GM21786 (cell line): ENCODE results near the gene MKX.

Experiments used
- ATAC-seq: cut with Tn5 transposase; IDR thresholded peaks from one replicate; pipeline ENCODE4 v1.9.1; 2021; ENCODE audit not compliant: unreplicated experiment

Gene MKX

GRCh38 chr10:27742195-27743011 lies 3.2 kb downstream of the MKX start:
- ATAC-seq, result peak; percentile 95

GRCh38 chr10:27741173-27742091 lies 4.2 kb downstream of the MKX start:
- ATAC-seq, result no peak

GRCh38 chr10:27736396-27736795 lies 9.2 kb downstream of the MKX start:
- no peak for ATAC-seq

GRCh38 chr10:27730041-27730440 lies 15.6 kb downstream of the MKX start:
- ATAC-seq, result no peak

- no peak for ATAC-seq
These were observed 17.3 kb downstream of the MKX start for GRCh38 chr10:27728338-27728737.

- ATAC-seq, result no peak
These were observed 21.3 kb downstream of the MKX start for GRCh38 chr10:27724287-27724686.

GRCh38 chr10:27723436-27723835 lies 22.2 kb downstream of the MKX start:
- no peak for ATAC-seq

GRCh38 chr10:27720529-27720928 lies 25.1 kb downstream of the MKX start:
- ATAC-seq, result no peak

GRCh38 chr10:27719052-27719451 lies 26.6 kb downstream of the MKX start:
- ATAC-seq, result no peak

GRCh38 chr10:27717861-27718260 lies 27.8 kb downstream of the MKX start:
- ATAC-seq, result no peak

GRCh38 chr10:27717224-27717623 lies 28.4 kb downstream of the MKX start:
- ATAC-seq, result no peak

- no peak for ATAC-seq
These were observed 29.1 kb downstream of the MKX start for GRCh38 chr10:27716521-27716920.

GRCh38 chr10:27715505-27715904 lies 30.1 kb downstream of the MKX start:
- no peak for ATAC-seq

- no peak for ATAC-seq
These were observed 31.3 kb downstream of the MKX start for GRCh38 chr10:27714349-27714748.

- no peak for ATAC-seq
These were observed 31.7 kb downstream of the MKX start for GRCh38 chr10:27713941-27714340.

- no peak for ATAC-seq
These were observed 35.6 kb downstream of the MKX start for GRCh38 chr10:27710014-27710413.

GRCh38 chr10:27709304-27709703 lies 36.3 kb downstream of the MKX start:
- ATAC-seq, result no peak

- no peak for ATAC-seq
These were observed 43.6 kb downstream of the MKX start for GRCh38 chr10:27701938-27702537.

- no peak for ATAC-seq
These were observed 45.8 kb downstream of the MKX start for GRCh38 chr10:27699776-27700175.

- ATAC-seq, result no peak
These were observed 46.7 kb downstream of the MKX start for GRCh38 chr10:27698961-27699360.

GRCh38 chr10:27696466-27696865 lies 49.2 kb downstream of the MKX start:
- ATAC-seq, result no peak

GRCh38 chr10:27695706-27696105 lies 49.9 kb downstream of the MKX start:
- no peak for ATAC-seq
